ENCODE results near the gene ZC3H12A.

GRCh38 chr1:37501661-37502060 lies 27.3 kb downstream of the ZC3H12A start:
- TF ChIP-seq RFX5 (IDR thresholded peaks at IDR 0.05; ENCODE audit: low read depth, low read length) = no peak
- no peak for TF ChIP-seq CTCF (conservative IDR thresholded peaks at IDR 0.05; ENCODE audit: low read depth, low read length)
- no peak for TF ChIP-seq CEBPB (IDR thresholded peaks at IDR 0.05; ENCODE audit: low read depth, low read length)
- no peak for TF ChIP-seq POLR2A (IDR thresholded peaks at IDR 0.05; ENCODE audit: low read depth, low read length)
- TF ChIP-seq SMC3 (IDR thresholded peaks at IDR 0.05; ENCODE audit: low read depth, low read length) = no peak
- TF ChIP-seq BHLHE40 (IDR thresholded peaks at IDR 0.05; ENCODE audit: low read depth, low read length) = no peak
- no peak for TF ChIP-seq CHD1 (IDR thresholded peaks at IDR 0.05; ENCODE audit: low read depth, low read length)
- no peak for TF ChIP-seq RAD21 (IDR thresholded peaks at IDR 0.05; ENCODE audit: low read length)
- TF ChIP-seq MAFK (IDR thresholded peaks at IDR 0.05; ENCODE audit: low read depth, low read length) = no peak
- TF ChIP-seq MXI1 (IDR thresholded peaks at IDR 0.05; ENCODE audit: borderline replicate concordance, low read depth, low read length) = no peak

All from IMR-90 (cell line).